ENCODE measurements around the gene EMC9. TPM values are rescaled to one million over a fixed set of nuclear protein-coding genes. Genes with fewer than 3 reads are reported as not detected.

The EMC9 gene
- total and polyA plus RNA-seq, 2 of the 8 experiments (the other 6 are each of a cell fraction or from before 2014, with no cell fraction given) = 38.4 to 47.2 TPM

- no peak overlapping the region for H2AFZ ChIP-seq (ENCODE audit: low read length)
- TF ChIP-seq MAFK (IDR thresholded peaks at IDR 0.05; ENCODE audit: low read depth, low read length) (no peak), EZH2 (IDR thresholded peaks at IDR 0.05; ENCODE audit: low read depth, low read length, severe bottlenecking) (no peak), EP300 (IDR thresholded peaks at IDR 0.05; ENCODE audit: borderline replicate concordance in 1 of 2, low read depth in 2 of 2, low read length in 2 of 2) (no peak), CBX8 (IDR thresholded peaks at IDR 0.05; ENCODE audit: borderline replicate concordance, low read depth, low read length) (no peak), POU5F1 (IDR thresholded peaks at IDR 0.05; ENCODE audit: low read depth, low read length) (no peak), SP1 (IDR thresholded peaks at IDR 0.05; ENCODE audit: low read depth, low read length) (no peak), KDM5A (IDR thresholded peaks at IDR 0.05; ENCODE audit: low read length) (no peak), SIX5 (IDR thresholded peaks at IDR 0.05; ENCODE audit: low read depth, low read length) (no peak), HDAC6 (IDR thresholded peaks at IDR 0.05; ENCODE audit: low read depth, low read length) (no peak), SIN3A (conservative IDR thresholded peaks at IDR 0.05 in 1 of 2, IDR thresholded peaks at IDR 0.05 in 1 of 2; ENCODE audit: low read depth in 1 of 2, low read length in 2 of 2) (no peak)
- TF ChIP-seq, protein P1, sequence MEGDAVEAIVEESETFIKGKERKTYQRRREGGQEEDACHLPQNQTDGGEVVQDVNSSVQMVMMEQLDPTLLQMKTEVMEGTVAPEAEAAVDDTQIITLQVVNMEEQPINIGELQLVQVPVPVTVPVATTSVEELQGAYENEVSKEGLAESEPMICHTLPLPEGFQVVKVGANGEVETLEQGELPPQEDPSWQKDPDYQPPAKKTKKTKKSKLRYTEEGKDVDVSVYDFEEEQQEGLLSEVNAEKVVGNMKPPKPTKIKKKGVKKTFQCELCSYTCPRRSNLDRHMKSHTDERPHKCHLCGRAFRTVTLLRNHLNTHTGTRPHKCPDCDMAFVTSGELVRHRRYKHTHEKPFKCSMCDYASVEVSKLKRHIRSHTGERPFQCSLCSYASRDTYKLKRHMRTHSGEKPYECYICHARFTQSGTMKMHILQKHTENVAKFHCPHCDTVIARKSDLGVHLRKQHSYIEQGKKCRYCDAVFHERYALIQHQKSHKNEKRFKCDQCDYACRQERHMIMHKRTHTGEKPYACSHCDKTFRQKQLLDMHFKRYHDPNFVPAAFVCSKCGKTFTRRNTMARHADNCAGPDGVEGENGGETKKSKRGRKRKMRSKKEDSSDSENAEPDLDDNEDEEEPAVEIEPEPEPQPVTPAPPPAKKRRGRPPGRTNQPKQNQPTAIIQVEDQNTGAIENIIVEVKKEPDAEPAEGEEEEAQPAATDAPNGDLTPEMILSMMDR (IDR thresholded peaks at IDR 0.05; ENCODE audit: control extremely low read depth in 1 of 3, insufficient read depth in 1 of 3, low read depth in 1 of 3, low read length in 3 of 3) = no peak
Measured at GRCh38 chr14:24132976-24133375, 8.4 kb downstream of the EMC9 start.

More at GRCh38 chr14:24132976-24133375, 8.4 kb downstream of the EMC9 start:
- Histone ChIP-seq H3K9ac (replicated peaks in 1 of 4; ENCODE audit: extremely low read depth in 1 of 4, low read depth in 3 of 4, low read length in 3 of 4) (no peak overlapping the region), H3K23me2 (ENCODE audit: low read depth, low read length) (peaks cover 5% of the 10 kb centered on the region; the same call in 1 of the 2 replicates), H3K18ac (ENCODE audit: extremely low read depth, low read length) (no peak overlapping the region), H3K27me3 (replicated peaks in 1 of 4; ENCODE audit: control insufficient read depth in 3 of 4, extremely low read depth in 1 of 4, insufficient read depth in 3 of 4, low read length in 3 of 4) (no peaks in the 10 kb centered on the region), H3K36me3 (ENCODE audit: control insufficient read depth in 2 of 4, insufficient read depth in 4 of 4, low read length in 3 of 4) (peaks cover 0 to 8% (median 2%) of the 10 kb centered on the region in 4 experiments; a peak in 3 of 8 replicates), H3K27ac (ENCODE audit: low read depth, low read length) (no peak overlapping the region), H3K79me2 (ENCODE audit: control insufficient read depth in 1 of 2, insufficient read depth in 2 of 2, low read length in 2 of 2) (no peaks in the 10 kb centered on the region), H3K4ac (replicated peaks; ENCODE audit: insufficient read length, low read depth, low read length) (no peak overlapping the region), H3K14ac (ENCODE audit: insufficient read length) (no peak overlapping the region), H3K56ac (replicated peaks; ENCODE audit: insufficient read length, low read depth, low read length) (no peak overlapping the region), H3K4me2 (ENCODE audit: insufficient read depth in 1 of 2, low read depth in 2 of 2, low read length in 2 of 2) (no peak overlapping the region), H2BK15ac (ENCODE audit: low read length) (no peak overlapping the region), H4K5ac (ENCODE audit: insufficient read length, low read depth, low read length) (no peak overlapping the region), H3K4me1 (replicated peaks in 1 of 4; ENCODE audit: control insufficient read depth in 3 of 4, insufficient read depth in 4 of 4, low read length in 3 of 4) (peaks cover 0 to 10% (median 5%) of the 10 kb centered on the region in 4 experiments; a peak in 4 of 7 replicates), H4K8ac (ENCODE audit: extremely low read depth, insufficient read depth, low read length) (no peak overlapping the region), H4K91ac (replicated peaks; ENCODE audit: insufficient read length, low read length) (no peak overlapping the region), H2AK5ac (ENCODE audit: low read depth, low read length) (no peak overlapping the region), H2BK120ac (replicated peaks; ENCODE audit: low read depth, low read length) (no peak overlapping the region), H2BK5ac (ENCODE audit: low read depth, low read length) (no peak overlapping the region), H3K79me1 (ENCODE audit: low read depth, low read length) (no peaks in the 10 kb centered on the region), H3K23ac (ENCODE audit: insufficient read length) (no peak overlapping the region), H3K9me3 (ENCODE audit: insufficient read depth in 2 of 2, low read depth in 1 of 2, low read length in 1 of 2) (no peaks in the 10 kb centered on the region), H2BK12ac (ENCODE audit: low read depth, low read length) (no peak overlapping the region), H2BK20ac (ENCODE audit: low read length) (no peak overlapping the region), H3K4me3 (ENCODE audit: extremely low read depth in 1 of 4, insufficient read depth in 2 of 4, low read depth in 3 of 4, low read length in 4 of 4) (no peak overlapping the region), H4K20me1 (replicated peaks in 1 of 2; ENCODE audit: control insufficient read depth in 1 of 2, insufficient read depth in 2 of 2, low read length in 2 of 2) (no peaks in the 10 kb centered on the region)
- FAIRE-seq (no peak), DNase-seq (ENCODE audit: low read depth in 1 of 2, low spot score in 2 of 2) (no peak)
- POLR2A ChIA-PET (ENCODE audit: partially characterized antibody) = interaction anchor here (1.0 to 11.1 kb wide), 8 partner anchors 8 to 81 kb away, joined by 3 to 100 read pairs (median 6); partner anchors contain the start of genes DCAF11, EMC9, NRL and RNF31
- CTCF ChIA-PET (ENCODE audit: partially characterized antibody) = interaction anchor here (0.7 kb wide), 1 partner anchor 25 kb away, joined by 4 read pairs; no protein-coding TSS in a partner anchor
- WGBS, 2 experiments (ENCODE audit: extremely low coverage in 1 of 2, insufficient coverage in 1 of 2, insufficient read length in 1 of 2, insufficient replicate concordance in 2 of 2, low coverage in 1 of 2, low lambda C conversion rate in 2 of 2, missing lambda C conversion rate in 1 of 2) = 90% methylated on average over 2 of the region's 2 CpGs; no CpG with 5 or more reads in 1 of the 2 experiments

Data from H1 (cell line).